GDM1 (cell line): ENCODE measurements around the gene DNAJC5.
"Not testable (repeated sequence)": the region's sequence is repeated elsewhere in the genome, so short reads cannot be mapped to it uniquely, and the experiment has no call there.

Experiments used
- DNase-seq: peaks from one replicate; lab custom pipeline; 2025; lab: John Stamatoyannopoulos, UW

Gene DNAJC5

DNA sequence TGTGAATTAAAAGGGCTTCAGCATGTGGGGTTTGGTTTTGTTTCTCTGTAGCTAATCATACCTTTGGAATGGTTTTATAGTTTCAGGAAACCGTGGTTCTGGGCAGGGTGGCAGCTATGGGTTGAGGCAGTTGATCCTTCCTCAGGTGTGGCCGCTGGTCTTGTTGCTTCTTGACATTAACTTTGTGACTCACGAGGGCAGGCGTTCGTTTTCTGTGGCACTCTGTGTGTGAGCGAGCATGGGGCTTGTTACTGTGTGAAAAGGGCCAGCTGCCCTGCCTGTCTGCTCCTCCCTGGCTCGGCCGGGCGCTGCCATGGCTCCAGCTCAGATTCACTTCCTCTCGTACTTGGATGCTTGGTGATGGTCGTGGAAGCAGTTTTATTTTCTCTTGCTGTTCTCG is 16.2 kb downstream of the DNAJC5 start:
- DNase-seq, result no peak

DNA sequence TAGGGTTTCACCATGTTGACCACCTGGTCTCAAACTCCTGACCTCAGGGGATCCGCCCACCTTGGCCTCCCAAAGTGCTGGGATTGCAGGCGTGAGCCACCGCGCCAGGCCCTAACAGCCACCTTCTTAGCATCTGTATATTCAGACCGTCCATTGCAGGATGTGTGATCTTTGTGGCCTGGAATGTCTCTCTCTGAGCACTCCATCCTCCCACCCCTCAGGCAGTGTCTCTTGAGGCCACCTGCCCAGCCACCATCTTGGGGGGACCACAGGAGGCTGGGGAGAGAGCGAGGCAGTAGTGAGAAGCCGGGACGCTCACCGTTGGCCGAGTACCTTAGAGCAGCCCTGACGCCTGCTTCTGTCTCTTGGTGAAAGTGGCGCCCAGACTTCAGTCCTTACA is 18.8 kb downstream of the DNAJC5 start:
- no peak for DNase-seq

DNA sequence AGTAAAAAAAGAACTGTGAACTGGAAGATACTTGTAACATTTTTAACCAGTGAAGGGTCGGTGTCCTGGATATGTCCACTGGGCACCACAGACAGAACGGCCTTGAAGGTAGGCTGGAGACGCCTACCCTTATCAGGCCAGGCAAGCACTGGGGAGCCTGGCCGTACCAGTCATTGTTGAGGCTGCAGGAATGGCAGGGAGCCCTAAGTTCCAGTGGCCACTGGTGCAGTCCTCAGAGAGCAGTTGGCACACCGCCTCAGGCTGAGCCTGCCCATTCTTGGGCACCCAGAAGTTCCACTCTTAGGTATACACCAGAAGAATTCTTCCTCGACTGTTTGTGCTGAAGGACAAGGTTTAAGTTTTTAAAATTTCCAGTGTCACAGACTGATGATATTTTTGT is 20.5 kb downstream of the DNAJC5 start:
- DNase-seq, result no peak

DNA sequence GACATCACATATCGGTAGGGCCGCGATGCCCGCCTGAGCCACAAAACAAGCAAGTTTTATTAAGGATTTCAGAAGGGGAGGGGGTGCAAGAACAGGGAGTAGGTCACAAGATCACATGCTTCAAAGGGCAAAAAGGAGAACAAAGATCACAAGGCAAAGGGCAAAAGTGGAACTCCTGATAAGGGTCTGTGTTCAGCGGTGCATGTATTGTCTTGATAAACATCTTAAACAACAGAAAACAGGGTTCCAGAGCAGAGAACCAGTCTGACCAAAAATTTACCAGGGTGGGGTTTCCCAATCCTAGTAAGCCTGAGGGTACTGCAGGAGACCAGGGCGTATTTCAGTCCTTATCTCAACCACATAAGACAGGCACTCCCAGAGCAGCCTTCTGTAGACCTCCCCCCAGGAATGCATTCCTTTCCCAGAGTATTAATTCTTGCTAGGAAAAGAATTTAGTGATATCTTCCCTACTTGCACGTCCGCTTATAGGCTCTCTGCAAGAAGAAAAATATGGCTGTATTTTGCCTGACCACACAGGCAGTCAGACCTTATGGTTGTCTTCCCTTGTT is 21.5 kb downstream of the DNAJC5 start:
- not testable (repeated sequence) for DNase-seq

DNA sequence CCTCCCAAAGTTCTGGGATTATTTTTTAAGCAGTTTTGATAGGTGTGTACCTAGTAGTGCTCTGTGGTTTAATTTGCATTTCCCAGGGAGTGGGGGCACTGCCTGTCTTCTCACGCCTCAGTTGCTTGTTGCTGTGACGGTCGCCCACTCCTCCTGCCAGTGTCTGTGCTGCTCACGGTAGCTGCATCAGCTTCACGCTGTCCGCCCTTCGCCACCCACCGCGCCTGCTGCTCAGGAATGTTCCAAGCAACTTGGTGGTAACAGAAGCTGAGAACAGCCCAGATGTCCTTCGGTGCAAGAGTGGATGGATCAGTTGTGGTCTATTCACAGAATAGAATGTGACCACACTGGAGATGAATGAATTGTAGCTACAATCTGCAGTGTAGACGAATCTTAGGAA is 22.9 kb downstream of the DNAJC5 start:
- no peak for DNase-seq

DNA sequence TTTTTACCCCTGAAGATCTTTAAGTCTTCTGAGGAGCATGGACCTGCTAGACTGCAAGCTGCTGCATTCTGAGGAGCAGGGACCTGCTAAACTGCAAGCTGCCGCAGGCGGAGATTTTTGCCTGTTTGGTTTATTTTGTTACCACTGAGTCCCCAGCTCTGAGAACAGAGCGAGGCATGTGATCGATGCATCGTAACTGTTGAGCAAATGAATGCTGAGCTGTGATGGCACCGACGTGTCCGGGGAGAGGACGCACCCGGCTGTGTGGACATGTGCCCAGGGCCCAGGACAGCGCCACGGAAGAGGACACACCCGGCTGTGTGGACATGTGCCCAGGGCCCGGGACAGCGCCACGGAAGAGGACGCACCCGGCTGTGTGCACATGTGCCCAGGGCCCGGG is 24.2 kb downstream of the DNAJC5 start:
- DNase-seq, result no peak

DNA sequence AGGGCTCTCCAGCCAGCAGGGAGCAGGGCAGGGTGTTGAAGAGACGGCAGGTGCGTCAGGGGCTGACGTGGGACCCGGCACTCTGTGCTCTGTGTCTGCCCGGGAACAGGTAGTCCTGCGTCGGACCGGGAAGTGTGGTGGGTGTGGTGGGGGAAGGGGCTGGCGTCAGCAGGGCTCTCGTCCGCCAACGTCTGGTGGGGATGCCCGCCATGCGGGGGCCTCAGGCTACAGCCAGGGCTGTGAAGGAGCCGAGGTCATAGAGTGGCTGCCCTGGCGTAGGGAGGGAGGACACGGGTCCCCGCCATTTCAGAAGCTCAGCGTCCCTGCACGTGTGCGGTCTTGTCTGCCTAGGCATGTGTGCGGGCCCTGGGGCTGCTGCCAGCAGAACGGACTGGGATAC is 25.3 kb downstream of the DNAJC5 start:
- no peak for DNase-seq

DNA sequence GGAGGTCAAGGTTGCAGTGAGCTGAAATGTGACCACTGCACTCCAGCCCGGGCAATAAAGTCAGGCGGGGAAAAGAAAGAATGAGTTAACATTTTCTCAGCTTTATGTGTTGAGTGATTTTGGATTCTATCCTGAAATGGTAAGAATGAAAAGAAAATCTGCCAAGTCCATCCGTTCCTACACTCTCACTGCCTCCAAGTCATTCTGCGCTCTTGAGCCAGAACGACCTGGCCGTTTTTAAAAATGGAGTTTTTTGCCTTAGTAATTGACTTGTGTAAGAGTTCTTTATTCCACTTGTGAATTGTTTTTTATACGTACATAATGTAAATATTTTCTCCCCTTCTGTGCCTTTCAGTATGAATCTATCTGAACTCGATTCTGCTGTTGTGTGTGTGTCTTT is 28.7 kb downstream of the DNAJC5 start:
- no peak for DNase-seq

DNA sequence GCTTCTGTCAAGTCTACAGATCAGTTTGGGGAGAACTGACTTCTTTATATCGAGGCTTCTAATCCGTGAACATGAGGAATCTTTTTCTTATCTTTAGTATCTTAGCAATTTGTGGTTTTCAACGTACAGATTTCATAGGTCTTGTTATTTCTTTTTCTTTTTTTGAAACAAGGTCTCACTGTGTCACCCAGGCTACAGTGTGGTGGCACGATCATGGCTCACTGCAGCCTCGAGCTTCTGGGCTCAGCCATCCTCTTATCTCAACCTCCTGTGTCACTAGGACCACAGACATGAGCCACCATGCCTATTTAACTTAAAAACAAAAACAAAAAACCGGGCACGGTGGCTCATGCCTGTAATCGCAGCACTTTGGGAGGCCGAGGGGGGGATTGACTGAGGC is 29.3 kb downstream of the DNAJC5 start:
- no peak for DNase-seq

DNA sequence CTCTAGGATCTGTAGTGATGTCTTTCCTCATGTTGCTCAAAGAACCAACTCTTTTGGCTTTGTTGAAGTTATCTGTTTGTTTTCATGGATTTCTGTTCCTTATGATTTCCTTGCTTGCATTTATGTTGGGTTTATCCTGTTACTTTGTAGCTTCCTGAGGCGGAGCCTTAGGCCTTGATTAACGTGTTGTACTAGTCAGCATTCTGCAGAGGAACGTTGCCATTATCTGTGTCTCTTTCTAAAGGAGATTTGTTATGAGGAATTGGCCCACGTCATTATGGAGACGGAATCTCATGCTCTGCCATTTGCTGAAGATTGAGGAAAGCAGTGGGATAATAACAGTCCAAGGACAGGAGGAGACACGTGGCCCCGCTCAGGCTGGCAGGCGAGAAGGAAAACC is 31.4 kb downstream of the DNAJC5 start:
- no peak for DNase-seq

DNA sequence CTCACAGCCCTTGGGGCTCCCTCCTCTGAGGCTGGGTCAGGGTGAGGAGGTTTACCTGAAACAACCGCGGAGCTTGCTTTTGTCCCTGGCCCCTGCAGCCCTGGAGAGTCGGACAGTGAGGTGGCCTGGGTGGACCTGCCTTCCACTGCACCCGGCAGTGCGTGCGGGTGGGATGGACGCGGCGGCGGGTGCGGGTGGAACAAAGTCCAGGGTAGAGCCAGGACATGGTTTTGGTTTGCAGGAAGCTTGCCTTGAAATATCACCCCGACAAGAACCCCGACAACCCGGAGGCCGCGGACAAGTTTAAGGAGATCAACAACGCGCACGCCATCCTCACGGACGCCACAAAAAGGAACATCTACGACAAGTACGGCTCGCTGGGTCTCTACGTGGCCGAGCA is 34.1 kb downstream of the DNAJC5 start:
- DNase-seq, result no peak

DNA sequence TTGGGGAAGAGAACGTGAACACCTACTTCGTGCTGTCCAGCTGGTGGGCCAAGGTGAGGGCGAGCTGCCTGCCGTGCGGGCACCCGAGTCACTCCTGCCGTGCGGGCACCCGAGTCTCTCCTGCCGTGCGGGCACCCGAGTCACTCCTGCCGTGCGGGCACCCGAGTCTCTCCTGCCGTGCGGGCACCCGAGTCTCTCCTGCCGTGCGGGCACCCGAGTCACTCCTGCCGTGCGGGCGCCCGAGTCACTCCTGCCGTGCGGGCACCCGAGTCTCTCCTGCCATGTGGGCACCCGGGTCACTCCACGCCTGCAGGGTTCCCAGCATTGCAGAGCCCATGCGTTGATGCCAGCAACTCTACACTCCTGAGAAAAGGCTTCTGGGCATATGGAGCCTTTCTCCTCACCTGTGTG is 34.6 kb downstream of the DNAJC5 start:
- DNase-seq, result not testable (repeated sequence)

DNA sequence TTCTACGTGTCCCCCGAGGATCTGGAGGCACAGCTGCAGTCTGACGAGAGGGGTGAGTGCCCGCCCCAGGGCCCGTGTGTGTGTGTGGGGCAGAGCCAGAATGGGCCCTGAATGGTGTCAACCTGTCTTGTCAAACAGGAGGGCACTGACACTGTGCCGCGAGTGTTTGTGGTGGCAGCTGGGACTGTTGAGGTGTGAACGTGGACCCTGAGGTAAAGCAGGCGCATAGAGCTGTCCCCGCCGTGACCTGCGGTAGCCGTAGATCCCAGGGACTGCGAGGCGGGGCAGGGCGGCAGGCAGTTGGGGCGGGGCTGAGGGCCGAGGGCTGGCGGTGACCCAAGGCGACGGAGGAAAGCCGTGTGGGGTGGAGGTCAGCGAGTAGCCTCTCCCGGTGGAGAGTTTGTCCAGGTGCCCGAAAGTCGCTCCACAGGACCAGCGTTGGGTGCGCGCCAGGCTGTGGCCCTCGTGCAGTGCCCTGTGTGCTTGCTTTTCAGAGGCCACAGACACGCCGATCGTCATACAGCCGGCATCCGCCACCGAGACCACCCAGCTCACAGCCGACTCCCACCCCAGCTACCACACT is 36.1 kb downstream of the DNAJC5 start:
- no peak for DNase-seq

DNA sequence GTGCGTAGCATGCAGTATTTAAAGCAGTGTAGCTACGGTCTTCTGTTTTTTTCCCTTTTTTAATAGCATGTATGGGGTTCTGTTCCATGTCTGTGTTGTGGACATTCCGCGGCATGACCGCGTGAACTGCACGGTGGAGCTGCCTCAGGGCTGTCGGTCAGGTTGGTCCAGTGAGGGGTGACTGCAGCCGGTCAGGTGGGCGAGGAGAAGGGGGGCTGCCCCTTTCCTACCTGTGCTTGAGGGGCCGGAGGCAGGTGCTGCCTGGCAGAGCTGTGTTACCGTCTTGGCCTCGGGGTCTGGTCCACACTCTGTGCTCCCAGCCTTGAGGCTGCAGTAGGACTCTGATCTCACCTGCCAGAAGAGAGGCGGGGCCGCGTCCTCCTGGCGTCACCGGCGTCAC is 36.8 kb downstream of the DNAJC5 start:
- DNase-seq, result no peak

DNA sequence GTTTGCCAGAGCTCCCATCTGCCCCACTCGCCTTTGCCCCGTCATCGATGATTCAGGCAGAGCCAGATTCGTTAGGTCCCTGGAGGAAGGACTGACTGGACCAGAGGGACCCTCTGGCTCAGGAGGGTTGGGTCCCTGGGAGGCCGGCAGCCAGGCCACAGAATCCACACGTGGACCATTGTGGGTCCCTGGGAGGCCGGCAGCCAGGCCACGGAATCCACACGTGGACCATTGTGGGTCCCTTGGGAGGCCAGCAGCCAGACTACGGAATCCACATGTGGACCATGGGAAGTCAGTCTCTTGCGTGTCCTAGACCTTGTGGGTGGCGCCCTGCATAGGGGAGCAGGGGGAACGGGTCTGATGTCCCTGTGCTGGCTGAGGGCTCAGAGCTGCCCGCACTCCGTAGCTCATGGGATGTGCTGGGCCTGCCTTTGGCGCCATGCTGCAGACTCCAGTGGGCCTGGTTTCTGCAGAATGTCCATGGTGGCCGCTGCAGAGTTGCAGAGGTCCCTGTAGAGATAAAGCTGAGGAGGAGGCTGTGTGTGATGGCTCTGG is 37.8 kb downstream of the DNAJC5 start:
- no peak for DNase-seq

DNA sequence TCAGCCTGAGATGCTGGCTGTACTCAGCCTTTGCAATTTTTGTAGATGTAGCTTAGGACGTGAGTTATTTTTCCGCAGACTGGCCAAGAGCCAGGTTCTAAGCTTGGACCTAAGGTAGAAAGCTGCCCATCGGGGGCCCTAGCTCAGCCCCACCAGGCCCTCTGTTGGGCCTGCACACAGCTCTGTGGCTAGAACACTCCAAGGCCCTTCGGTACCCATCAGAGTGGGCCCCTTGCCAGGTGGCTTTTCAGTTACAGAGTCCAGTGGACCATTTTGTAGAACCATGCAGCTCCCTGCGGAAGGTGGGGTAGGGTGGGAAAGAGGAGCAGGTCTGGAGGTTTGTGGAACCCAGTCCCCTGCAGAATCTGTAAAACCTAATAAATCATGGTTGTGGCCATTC is 38.7 kb downstream of the DNAJC5 start:
- DNase-seq, result no peak

DNA sequence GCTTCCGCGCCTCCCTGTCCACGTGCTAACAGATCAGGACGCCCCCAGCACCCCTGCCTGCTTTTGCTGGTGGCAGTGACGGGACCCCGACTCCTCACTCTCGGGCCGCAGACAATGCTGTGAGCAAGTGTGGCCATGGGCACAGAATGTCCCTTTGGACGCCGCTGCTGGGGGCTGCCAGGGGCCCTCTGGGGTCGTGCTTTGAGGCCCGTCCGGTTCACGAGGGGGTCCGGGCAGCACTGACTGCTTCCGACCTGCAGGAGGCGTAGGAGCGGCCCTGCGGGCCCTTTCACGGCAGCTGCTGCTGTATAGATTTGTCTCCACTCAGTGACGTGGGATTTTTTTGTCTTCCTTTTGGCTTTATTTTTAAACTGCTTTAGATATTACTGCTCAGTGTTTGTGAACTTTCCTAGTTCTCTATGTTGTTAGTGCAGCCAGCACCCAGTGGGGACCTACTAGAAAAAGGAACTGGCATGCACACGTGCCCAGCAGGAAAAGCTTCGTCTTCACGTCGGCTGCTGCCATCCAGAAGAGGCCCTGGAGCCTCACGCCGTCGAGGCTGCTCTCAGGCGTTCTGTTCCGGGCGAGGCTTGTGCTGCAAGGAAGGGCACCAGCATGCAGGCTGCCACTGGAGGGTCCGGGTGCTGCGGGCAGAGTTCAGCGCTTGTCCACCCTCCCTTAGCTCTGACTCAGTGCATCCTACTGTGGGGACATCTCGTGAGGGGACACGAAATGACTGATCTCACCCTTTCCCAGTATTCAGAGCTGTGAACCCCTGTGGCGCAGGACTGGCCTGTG is 39.5 kb downstream of the DNAJC5 start:
- DNase-seq, result no peak

DNA sequence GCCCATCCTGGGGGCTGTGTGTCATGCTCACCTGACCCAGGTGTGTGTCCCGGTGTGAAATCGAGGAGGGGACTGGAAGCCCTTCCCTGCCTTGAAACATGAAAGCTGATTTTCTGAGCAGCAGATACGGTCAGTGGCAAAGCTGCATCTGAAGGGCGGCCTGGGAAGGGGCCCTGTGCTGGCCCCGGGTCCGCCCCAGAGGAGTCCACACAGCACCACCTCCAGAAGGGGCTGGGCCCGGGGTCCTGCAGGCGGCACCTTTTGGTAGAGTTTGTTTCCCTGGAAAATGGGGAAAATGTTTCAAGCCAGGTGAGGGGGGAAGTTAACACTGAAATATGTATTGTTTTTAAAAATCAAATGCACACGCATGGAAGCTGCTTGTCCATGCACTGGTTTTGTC is 40.5 kb downstream of the DNAJC5 start:
- DNase-seq, result no peak

DNA sequence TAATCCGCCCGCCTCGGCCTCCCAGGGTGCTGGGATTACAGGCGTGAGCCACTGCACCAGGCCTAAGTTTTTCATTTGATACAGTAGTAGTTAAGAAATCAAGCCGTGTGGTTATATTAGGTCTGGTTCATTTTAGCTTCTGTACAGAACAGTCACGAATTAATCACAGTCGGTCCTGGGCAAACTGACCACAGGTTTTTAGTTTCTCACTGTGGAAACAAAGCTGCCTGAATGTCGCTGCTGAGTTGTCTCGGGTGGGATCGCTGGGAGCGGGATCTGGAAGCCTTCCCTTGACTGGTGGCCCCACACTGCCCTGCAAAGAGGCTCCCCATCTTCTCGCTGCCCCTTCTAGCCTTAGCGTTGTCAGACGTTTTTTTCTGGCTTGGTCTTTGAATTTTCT is 42.7 kb downstream of the DNAJC5 start:
- DNase-seq, result no peak

DNA sequence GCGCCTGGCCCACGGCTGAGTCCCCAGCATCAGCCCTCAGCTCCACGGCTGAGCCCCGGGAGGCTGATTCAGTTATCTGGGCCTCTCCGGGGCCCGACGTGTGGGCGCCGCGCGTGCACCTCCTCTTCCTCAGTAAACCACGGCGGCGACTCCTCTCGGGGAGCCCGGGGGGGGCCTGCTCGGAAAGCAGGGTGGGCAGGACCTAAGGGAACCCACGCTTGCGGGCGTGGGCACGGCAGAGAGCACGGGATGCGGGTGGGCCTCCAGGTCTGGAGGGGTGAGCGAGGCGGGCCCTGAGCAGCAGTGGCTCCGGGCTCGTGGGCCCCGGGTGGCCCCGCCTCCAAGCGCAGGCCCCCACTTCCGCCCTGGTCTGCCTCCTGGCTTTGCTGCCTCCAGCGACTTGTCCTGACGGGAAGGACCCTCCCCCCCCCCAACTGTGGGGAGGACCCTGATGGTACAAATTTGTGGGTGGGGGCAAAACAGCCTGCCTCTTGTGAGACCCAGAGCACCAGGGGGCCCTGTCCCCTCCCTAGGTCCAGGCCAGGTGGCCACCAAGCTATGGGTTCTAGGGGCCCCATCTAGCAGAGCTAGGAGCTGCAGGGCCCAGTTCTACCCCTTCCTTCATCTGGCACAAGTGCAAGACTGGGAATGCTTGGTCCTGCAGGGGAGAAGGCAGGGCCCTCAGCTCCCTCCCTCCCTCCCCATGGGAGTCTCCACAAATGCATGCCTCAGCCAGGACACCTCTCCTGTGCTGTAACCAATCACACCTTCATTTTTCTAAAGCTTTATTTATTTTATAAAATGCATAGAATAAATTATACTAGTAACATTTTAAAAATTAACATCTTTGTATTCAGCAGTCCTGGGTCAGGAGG is 44.4 kb downstream of the DNAJC5 start:
- DNase-seq, result no peak

DNA sequence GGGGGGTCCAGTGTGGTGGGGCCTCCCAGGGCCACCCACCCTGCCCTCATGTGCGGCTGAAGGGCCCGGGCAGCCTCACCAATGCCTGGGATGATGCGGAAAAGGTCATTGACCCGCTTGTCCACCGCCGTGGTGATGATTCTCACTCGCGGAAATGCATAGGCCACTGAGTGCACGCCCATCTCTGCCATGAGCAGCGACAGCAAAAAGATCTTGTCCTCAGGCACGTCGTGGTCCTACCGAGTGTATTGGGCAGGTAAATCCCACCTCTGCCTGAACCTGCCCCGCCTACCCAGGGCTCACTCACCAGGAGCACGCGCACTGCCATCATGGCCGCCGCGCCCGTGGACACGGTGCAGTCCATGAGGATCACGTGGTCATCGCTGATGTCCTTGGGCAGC is 45.1 kb downstream of the DNAJC5 start:
- DNase-seq, result no peak

DNA sequence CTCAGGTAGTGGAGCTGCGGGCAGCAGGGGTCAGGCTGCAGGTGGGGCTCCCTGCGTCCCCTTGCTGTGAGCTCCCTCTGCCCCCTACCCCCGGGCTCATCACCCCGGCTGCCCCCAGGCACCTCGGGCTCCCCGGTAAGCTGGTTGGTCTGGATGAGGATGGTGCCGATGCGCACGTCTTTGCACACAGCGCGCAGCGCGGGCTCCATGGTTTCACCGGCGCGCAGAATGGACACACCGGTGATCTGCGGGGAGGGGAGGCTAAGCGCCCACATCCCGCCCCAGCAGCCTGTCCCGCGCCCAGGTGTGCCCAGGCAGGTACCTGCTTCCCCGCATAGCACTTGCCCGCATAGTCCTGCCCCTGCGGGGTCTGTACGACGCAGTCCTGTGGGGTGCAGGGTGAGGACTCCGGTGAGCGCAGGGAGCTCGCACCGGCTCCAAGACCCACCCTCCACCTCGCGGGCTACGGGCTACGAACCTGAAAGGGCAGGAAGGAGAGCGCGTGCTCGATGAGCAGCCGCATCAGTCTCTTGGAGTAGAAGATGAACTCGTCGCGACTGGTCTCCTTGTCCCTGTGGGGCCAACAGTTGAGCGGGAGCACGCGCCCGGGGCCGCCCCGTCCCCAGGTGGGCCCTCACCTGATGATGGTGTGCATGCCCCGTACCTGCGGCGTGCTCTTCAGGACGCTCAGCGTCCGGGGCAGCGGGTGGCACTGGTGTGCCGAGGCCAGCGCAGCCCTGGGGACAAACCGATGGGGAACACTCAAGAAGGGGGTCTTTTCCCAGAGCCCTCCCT is 45.7 kb downstream of the DNAJC5 start:
- DNase-seq, result no peak
